HG03378 (cell line): ENCODE results near the gene MYH9.
"Not testable (repeated sequence)": the region's sequence is repeated elsewhere in the genome, so short reads cannot be mapped to it uniquely, and the experiment has no call there.

Source experiments
- ATAC-seq: cut with Tn5 transposase; IDR thresholded peaks from one replicate; pipeline ENCODE4 v1.9.1; 2021; ENCODE audit warnings: mild to moderate bottlenecking, moderate library complexity; ENCODE audit not compliant: unreplicated experiment

Gene MYH9

GRCh38 chr22:36415415-36416168 lies 27.8 kb upstream of the MYH9 start:
- ATAC-seq: no peak

- ATAC-seq: no peak
Measured at GRCh38 chr22:36413022-36413775, 25.4 kb upstream of the MYH9 start.

GRCh38 chr22:36411589-36412258 lies 24.0 kb upstream of the MYH9 start:
- ATAC-seq: no peak

- ATAC-seq: no peak
Measured at GRCh38 chr22:36409911-36410756, 22.4 kb upstream of the MYH9 start.

- ATAC-seq: not testable (repeated sequence)
Measured at GRCh38 chr22:36409554-36409910, 21.8 kb upstream of the MYH9 start.

- no peak for ATAC-seq
Measured at GRCh38 chr22:36409056-36409455, 21.3 kb upstream of the MYH9 start.

GRCh38 chr22:36406721-36407120 lies 19.0 kb upstream of the MYH9 start:
- no peak for ATAC-seq

- no peak for ATAC-seq
Measured at GRCh38 chr22:36405671-36406538, 18.1 kb upstream of the MYH9 start.

GRCh38 chr22:36405221-36405661 lies 17.5 kb upstream of the MYH9 start:
- ATAC-seq: no peak

- ATAC-seq: no peak
Measured at GRCh38 chr22:36404446-36404845, 16.7 kb upstream of the MYH9 start.

GRCh38 chr22:36399472-36399778 lies 11.7 kb upstream of the MYH9 start:
- no peak for ATAC-seq

- ATAC-seq: no peak
Measured at GRCh38 chr22:36398601-36399471, 11.1 kb upstream of the MYH9 start.

GRCh38 chr22:36397131-36398093 lies 9.6 kb upstream of the MYH9 start:
- no peak for ATAC-seq

GRCh38 chr22:36395915-36396314 lies 8.1 kb upstream of the MYH9 start:
- ATAC-seq: no peak

GRCh38 chr22:36395055-36395849 lies 7.5 kb upstream of the MYH9 start:
- no peak for ATAC-seq

- no peak for ATAC-seq
Measured at GRCh38 chr22:36391638-36392037, 3.9 kb upstream of the MYH9 start.

GRCh38 chr22:36389122-36389521 lies 1.4 kb upstream of the MYH9 start:
- not testable (repeated sequence) for ATAC-seq

- ATAC-seq: no peak
Measured at GRCh38 chr22:36387709-36387958, 133 bp downstream of the MYH9 start.
